ENCODE results near the gene CNGA3. TPM values are rescaled to one million over a fixed set of nuclear protein-coding genes. Genes with fewer than 3 reads are reported as not detected.

Gene CNGA3
- total and polyA plus RNA-seq, 12 donors: 0.11 to 0.16 TPM; not detected in 10

DNA sequence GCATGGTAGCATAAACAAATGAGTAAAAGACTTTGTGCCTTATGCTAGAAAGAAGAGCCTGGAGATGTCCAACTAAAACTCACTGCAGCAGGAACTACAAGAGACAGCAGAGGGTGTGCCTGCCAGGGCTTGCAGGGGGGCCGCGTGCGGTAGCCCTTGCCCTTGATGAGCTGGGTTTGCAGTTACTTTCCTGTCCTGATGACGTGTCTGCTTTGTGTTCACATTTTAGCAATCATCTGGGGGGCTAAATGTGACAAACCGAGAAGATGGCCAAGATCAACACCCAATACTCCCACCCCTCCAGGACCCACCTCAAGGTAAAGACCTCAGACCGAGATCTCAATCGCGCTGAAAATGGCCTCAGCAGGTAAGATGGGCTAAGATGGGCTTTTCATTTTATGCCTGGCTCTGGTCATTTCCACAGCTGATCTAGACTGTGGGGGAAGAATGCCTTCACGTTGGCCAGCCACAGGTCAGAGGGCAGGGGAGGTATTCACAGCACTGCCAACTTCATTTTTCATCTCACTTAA, 23.5 kb downstream of the CNGA3 start:
- Histone ChIP-seq H3K9me3 (peaks cover 0 to 12% (median 5%) of the 10 kb centered on the region in 11 donors), H3K4me1 (no peaks in the 10 kb centered on the region), H3K36me3 (no peaks in the 10 kb centered on the region), H3K27ac (no peak overlapping the region), H3K4me3 (no peak overlapping the region), H3K27me3 (peaks cover 0 to 16% (median 4%) of the 10 kb centered on the region in 7 donors)
- ATAC-seq (no peak), DNase-seq (no peak)
- intact Hi-C loops (cut with DNase I): no loop called here
- TF ChIP-seq, protein P1, sequence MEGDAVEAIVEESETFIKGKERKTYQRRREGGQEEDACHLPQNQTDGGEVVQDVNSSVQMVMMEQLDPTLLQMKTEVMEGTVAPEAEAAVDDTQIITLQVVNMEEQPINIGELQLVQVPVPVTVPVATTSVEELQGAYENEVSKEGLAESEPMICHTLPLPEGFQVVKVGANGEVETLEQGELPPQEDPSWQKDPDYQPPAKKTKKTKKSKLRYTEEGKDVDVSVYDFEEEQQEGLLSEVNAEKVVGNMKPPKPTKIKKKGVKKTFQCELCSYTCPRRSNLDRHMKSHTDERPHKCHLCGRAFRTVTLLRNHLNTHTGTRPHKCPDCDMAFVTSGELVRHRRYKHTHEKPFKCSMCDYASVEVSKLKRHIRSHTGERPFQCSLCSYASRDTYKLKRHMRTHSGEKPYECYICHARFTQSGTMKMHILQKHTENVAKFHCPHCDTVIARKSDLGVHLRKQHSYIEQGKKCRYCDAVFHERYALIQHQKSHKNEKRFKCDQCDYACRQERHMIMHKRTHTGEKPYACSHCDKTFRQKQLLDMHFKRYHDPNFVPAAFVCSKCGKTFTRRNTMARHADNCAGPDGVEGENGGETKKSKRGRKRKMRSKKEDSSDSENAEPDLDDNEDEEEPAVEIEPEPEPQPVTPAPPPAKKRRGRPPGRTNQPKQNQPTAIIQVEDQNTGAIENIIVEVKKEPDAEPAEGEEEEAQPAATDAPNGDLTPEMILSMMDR (IDR thresholded peaks at IDR 0.05): no peak
- WGBS, 2 donors: 86 to 87% methylated on average over 9 of the region's 9 CpGs

DNA sequence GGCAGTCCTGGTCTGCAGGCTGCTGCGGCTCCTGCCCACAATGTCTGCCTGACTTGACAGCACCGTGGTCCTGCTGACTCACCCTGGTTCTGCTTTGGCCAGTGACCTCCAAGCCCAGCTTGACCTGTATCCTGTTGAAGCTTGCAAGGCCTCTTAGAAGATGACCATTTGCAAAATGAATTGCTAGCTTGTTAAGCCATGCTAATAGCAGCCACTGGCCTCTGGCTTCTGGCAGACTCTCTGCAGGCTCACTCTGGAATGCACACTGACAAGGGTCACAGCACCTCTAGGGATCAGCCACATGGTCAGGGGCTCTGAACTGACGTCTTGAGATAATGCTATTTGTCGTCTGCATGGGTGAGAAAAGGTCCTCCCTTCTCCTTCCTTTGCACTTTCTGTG, 25.9 kb downstream of the CNGA3 start:
- peaks cover 0 to 15% (median 4%) of the 10 kb centered on the region in 7 donors for H3K27me3 ChIP-seq
- no peaks in the 10 kb centered on the region for H3K36me3 ChIP-seq
- no peak overlapping the region for H3K27ac ChIP-seq
- H3K9me3 ChIP-seq: peaks cover 0 to 12% (median 5%) of the 10 kb centered on the region in 11 donors
- no peaks in the 10 kb centered on the region for H3K4me1 ChIP-seq
- DNase-seq: no peak
- no peak for ATAC-seq
- no peak overlapping the region for H3K4me3 ChIP-seq
- 58% methylated on average over 4 of the region's 4 CpGs for WGBS, 2 donors
- intact Hi-C loops (cut with DNase I): no loop called here
- TF ChIP-seq, protein P1 (IDR thresholded peaks at IDR 0.05): no peak

DNA sequence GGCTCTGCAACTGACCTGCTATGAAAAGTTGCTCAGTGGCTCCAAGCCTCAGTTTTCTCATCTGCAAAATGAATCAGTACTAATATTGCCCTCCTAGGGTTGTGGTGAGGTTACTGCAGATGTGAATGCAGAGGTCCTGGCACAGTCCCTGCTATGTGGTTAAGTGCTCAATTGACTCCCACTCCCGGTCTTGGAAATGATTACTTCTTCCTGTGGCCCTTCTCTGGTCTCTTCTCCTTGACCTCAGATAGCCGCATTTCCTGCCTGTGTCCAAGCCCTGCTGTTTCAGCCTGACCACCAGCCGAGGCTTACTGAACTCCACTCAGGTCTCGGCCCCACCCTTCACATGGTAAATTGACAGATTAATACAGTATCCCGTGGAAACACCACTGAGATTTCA, 26.3 kb downstream of the CNGA3 start:
- DNase-seq: no peak
- TF ChIP-seq, protein P1 (IDR thresholded peaks at IDR 0.05): no peak
- intact Hi-C loops (cut with DNase I): no loop called here

DNA sequence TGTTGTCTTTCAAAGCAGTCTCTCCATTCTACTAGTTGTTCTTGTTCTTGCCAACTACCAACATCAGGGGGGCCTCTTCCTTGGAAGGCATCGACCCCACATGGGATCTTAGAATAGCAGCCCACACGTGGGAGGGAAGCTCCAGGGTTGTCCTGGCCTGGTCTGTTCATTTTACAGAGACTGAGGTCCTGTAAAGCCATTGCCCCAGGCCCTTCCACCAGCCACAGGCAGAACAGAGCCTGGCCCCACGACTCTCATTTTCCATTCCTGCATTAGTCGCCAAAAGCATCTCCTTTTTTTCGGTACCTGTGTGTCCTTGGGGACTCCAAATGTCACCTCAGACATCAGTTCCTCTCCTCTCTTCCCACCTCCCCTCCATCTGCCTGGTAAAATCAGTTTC, 28.0 kb downstream of the CNGA3 start:
- intact Hi-C loops (cut with DNase I): no loop called here
- ATAC-seq: no peak
- H3K27me3 ChIP-seq: peaks cover 0 to 8% (median 0%) of the 10 kb centered on the region in 7 donors
- no peaks in the 10 kb centered on the region for H3K9me3 ChIP-seq
- no peak overlapping the region for H3K27ac ChIP-seq
- peaks cover 2 to 15% (median 11%) of the 10 kb centered on the region in 9 donors for H3K4me1 ChIP-seq
- WGBS, 2 donors: 65 to 73% methylated on average over 5 of the region's 5 CpGs
- H3K4me3 ChIP-seq: no peak overlapping the region
- no peak for DNase-seq
- TF ChIP-seq, protein P1 (IDR thresholded peaks at IDR 0.05): no peak
- no peaks in the 10 kb centered on the region for H3K36me3 ChIP-seq

More for the DNA sequence above, 26.3 kb downstream of the CNGA3 start:
- Histone ChIP-seq H3K9me3 (peaks cover 0 to 12% (median 5%) of the 10 kb centered on the region in 11 donors), H3K4me1 (no peaks in the 10 kb centered on the region), H3K4me3 (no peak overlapping the region), H3K27ac (no peak overlapping the region), H3K27me3 (peaks cover 0 to 16% (median 4%) of the 10 kb centered on the region in 7 donors), H3K36me3 (no peaks in the 10 kb centered on the region)
- ATAC-seq: no peak
- 39 to 53% methylated on average over 5 of the region's 5 CpGs for WGBS, 2 donors
